GM18511 (cell line): ENCODE results near the gene CHST8.

Experiments
- ATAC-seq: cut with Tn5 transposase; IDR thresholded peaks from one replicate; pipeline ENCODE4 v1.9.1; 2021; ENCODE audit warnings: mild to moderate bottlenecking, moderate library complexity; ENCODE audit not compliant: unreplicated experiment

Gene CHST8

GRCh38 chr19:33671211-33671610 lies 49.5 kb downstream of the CHST8 start:
- no peak for ATAC-seq

DNA sequence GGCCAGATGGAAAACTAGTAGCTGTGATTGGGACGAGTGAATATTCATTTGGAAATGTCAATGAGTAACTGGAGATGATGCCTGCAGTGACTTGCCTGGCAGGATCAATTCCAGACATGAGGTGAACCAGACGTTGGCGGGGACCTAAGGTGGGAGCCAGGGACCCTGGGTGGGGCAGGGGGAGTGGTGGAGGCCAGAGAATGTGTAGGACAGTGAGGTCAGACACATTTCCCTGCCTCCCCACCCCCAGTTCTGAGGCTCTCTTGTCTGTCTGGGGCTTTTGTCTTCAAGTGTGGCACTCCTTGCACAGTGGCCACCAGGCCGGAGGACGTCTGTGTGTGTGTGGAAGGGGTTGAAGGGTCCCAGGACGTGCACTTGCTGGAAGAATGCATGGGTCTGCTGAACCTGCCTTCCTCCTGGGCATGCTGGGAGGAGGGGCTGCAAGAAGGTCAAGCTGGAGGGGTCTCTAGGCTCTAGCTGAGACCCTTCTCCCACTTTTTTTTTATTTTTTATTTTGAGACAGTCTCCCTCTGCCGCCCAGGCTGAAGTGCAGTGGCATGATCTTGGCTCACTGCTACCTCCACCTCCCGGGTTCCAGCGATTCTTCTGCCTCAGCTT lies 51.6 kb downstream of the CHST8 start:
- no peak for ATAC-seq

DNA sequence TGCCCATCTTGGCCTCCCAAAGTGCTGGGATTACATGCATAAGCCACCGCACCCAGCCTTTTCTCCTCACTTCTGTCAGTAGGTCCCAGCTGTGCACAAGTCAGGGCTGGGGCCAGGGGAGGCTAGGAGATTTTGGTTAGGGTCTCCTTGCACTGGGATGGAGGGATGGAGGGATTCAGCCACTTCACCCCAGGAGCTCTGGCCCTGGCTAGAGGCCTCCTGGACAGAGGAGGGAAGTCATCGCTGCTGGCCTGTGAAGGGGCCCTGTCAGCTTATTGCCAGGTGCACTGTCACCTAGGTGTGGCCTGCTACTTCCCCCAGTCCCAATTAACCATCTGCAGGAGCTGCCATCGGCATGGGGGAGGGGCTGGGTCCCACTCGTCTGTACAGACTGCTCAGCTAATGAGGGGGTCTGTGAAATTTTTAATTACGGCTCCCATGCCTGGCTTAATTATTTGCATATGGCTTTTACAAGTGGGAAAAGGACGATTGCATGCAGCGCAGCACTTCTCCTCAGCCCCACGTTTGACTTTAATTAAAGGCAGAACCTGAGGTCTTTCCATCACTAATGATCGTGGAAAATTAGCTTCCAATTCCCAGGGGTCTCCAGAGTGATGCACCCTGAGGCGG lies 52.4 kb downstream of the CHST8 start:
- ATAC-seq, result no peak

DNA sequence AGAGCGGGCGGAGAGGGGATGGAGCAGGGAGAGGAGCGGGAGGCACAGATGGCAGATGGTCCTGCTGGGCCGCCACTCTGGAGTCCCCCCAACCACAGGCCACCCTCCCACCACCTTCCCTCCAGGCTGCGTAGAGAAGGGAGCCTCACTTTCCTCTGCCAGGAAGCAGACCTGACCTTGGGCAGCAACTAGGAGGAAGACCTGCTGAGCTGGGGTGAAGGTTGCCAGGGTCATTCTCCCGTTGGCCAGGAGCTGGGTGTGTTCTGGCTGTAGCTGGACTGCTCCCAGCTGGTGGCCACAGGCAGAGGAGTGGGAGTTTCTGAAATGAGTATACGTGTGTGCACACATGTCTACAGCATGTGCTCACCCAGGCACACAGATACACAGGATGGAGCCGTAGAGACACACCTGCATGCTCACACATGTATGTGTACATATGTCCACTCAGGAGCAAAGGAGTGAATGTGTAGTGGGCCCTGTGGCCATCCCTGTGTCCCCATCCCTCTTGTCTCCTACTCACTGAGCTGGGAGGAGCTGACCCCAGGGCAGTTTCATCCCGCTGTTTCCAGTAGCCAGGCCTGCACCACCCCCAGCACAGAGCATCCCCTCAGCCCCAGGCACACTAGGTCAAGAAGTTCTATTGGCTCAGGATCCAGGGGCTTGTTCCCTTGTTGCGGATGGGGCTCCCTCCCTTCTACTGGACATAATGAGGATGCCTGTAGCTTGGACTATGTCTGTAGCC lies 53.0 kb downstream of the CHST8 start:
- ATAC-seq, result no peak

GRCh38 chr19:33675501-33676124 lies 53.9 kb downstream of the CHST8 start:
- ATAC-seq, result no peak

DNA sequence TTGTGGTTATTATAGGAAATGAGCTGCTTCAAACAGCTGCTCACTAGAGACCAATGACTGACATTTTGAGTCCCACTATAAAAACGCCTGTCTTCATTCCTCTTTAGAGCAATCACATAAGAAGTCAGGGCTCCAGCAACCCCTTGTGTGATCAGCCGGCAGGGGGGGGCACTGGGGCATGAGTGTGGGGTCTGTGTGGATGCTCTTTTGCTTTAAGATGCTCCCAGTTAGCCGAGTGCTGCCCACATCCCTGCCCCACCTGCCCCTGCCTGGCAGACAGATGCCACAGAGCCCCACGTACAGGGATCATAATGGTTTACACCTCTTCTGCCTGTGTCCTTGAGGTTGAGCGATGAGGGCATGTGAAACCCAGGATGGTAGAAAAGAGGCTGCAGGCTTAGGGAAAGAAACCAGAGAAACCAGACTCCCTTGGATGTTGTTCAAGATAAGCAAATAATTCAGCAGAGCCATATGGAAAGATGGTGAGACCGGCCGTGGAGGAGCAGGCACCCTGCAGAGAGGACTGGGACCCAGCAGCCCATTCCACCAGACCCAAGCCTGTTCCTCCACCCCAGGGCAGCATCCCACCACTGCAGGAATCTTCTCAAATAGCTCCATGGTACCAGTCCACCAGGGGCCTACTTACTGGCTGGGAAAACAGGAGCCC lies 55.4 kb downstream of the CHST8 start:
- no peak for ATAC-seq

DNA sequence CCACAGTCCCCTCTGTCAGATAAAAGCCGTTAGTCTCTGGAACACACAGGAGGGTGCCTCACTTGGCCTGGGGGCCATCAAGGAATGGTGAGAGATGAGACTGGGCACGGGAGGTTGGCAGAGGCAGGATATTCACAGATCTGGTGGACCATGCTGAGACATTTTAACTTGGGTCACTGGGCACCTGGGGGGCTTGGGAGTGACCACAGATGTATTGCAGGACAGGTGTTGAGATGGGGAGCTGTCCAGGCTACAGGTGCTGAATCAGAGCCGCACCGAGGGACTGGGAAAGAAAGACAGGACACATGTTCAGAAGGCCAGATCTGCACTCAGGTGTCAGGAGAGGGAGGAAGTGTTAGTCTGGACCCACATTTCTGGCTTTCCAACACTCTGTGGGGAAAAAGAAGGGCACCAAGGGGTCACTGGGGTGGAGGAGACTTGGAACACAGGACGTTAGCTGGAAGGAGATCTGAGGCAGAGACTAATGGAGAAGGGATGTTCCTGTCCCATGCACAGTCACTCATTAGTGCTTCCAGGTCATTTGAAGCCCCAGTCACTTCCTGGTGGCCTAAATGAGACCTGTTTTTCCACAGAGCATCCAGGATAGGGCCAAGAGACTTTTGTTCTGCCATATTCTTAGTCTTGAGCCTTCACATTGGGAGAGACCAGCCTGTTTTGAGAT lies 56.1 kb downstream of the CHST8 start:
- no peak for ATAC-seq

GRCh38 chr19:33678796-33679585 lies 57.2 kb downstream of the CHST8 start:
- no peak for ATAC-seq

GRCh38 chr19:33679696-33680095 lies 57.9 kb downstream of the CHST8 start:
- no peak for ATAC-seq

GRCh38 chr19:33681081-33681680 lies 59.4 kb downstream of the CHST8 start:
- ATAC-seq, result no peak

- no peak for ATAC-seq
Measured at GRCh38 chr19:33683881-33684537, 62.3 kb downstream of the CHST8 start.

DNA sequence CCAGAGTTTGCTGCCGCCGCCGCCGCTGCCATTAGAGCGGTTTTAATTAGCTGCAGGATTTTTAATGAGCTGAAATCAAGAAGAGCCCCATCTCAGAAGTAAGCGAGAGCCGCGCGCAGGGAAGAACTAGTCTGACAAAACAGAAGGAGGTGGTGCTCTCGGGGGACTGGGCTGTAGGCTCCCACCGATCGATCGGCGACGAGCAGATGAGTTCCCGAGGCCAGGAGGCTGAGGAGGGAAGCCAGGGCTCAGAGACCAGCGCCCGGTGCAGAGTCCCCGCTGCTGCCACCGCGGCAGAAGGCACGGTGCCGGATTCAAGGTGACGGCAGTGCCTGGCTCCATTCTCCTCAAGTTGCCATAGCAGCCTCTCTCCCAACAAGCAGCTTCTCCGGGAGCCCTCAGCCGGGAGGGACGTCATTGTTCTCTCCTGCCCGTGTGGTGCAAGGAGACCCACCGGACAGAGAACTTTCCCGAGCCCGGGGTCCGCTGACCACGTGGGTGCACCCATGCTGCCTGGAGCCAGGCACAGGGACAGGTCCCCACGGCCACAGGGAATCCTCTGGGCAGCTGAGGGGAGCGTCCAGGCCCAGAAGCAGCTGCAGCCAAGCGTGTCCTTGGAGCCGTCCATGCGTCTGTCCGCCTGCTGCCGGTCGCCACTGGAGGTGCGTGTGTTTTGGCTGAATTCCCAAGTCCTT lies 62.9 kb downstream of the CHST8 start:
- no peak for ATAC-seq

DNA sequence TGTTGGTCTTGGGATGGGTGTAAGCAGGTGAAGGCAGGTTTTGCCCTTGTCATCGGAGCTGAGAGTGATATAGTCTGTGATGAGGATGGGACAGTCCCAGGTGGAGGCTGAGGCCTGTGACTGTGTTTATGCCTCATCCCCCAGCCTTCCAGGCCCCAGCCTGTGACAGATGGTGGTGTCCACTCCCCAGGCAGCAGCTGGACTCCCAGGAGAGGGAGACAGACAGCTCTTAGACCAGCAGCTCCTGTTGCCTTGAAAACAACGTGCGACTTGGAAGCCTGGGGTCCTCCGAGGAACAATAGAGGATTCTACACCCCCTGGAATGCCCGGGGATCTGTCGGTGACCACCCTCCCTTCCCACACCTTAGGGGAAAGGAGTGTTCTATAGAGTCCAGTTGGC lies 63.8 kb downstream of the CHST8 start:
- ATAC-seq, result no peak

DNA sequence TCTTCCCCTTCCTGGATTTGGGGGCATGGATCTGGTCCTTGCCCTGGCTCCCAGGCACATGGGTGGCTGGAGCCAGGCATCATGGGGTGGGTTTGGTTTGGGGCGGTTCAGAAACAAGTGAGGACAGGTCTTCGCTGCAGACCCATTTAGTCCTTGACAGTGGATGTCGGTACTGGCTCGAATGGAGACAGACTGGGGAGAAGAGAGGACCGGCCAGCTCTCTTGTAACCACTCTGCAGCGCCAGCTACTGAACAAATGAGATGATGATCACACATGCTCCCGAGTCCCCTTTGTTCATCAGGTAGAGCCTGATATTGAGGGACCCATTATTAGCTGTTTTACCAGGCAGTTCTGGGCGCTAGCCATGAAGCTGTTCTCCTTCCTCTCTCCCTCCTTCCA lies 64.5 kb downstream of the CHST8 start:
- ATAC-seq, result no peak

DNA sequence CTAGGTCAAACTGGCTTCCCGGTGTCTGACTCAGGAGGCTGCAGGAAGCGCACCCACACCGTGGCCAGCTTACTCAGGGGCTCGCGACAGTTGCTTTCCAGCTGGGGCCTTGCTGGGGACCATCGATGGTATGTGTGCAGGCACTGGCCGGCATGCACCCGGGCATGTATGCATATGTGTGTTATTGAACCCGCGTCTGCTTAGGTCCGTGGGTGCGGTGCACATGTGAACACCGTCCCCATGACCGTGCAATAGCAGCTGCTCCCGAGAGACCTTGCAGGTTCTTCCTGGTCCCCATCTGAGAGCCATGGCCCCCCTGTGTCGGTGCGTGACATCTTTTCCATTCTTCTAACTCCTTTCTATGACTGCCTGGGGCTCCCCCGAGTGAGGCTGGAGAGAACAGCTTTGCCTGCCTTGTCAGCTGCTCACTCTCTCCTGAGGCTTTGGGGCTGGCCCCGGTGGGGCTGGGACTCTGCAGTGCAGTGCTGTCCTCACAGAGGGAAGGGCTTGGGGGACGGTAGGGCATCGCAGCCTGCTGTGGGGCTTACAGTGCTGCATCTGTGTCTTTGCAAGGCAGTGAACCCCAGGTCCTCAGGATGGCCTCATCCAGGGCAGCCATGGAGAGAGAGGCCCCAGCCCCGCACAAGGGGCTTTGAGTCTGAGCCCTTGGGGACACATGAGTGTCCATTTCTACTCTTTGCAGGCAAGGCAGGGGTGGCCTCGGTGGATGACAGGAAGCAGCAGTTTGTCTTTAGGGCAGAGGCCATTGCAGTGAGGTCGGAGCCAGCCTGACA lies 65.1 kb downstream of the CHST8 start:
- no peak for ATAC-seq

DNA sequence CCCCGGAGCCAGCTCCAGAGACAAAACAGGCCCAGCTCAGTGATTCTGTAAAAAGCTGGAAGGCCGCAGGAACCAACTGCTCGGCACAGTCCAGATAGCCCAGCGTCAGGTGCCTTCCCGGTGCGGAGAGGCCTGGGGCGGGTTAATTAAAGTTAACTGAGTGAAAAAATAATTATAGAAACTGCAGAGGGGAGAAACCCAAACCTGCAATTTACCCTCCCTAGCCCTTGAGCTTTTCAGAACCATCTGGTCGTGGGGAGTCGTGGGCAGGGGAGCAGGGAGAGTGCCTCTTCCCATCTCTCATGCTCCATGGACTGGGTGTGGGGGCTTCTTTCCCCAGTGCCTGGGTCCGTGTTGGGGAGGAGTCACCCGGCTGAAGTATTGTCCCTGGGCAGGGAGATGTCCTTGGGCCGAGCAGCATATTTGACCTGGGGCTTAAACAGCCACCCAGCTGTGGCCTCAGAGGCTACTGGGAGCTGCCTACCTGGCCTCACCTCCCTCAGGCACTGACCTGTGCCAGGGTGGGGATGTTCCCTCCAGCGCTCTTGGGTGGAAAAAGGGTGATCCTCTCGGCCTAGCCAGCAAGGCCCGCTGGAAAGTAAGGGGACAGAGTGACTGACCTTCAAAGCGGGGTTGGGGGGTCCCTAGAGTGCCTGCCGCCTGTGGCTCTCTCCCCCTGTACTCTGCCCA lies 65.9 kb downstream of the CHST8 start:
- no peak for ATAC-seq
